ENCODE measurements around the gene COL6A6. TPM values are rescaled to one million over a fixed set of nuclear protein-coding genes. Genes with fewer than 3 reads are reported as not detected.

The COL6A6 gene
- total RNA-seq, 1 experiment from 2014 or later: not detected

GRCh38 chr3:130504701-130505100 is 12.3 kb upstream of the COL6A6 start:
- DNase-seq (ENCODE audit: low read depth, low spot score) (no peak), ATAC-seq (no peak)
- Histone ChIP-seq H3K4me3 (ENCODE audit: low read depth in 2 of 2, low read length in 2 of 2) (no peak overlapping the region), H3K4me1 (ENCODE audit: control insufficient read depth, insufficient read depth, low read length) (no peaks in the 10 kb centered on the region), H3K27ac (ENCODE audit: low read length) (no peak overlapping the region), H3K36me3 (ENCODE audit: control insufficient read depth, insufficient read depth, low read length) (no peaks in the 10 kb centered on the region), H3K27me3 (ENCODE audit: control insufficient read depth, insufficient read depth, low read length) (peaks cover 12% of the 10 kb centered on the region; the same call in 1 of the 2 replicates), H3K9me3 (ENCODE audit: control insufficient read depth, insufficient read depth, low read depth, low read length) (no peaks in the 10 kb centered on the region)
- TF ChIP-seq SIN3A (IDR thresholded peaks at IDR 0.05; ENCODE audit: borderline replicate concordance, insufficient read depth, low read depth, low read length): no peak
- no peak for TF ChIP-seq CTCF (IDR thresholded peaks at IDR 0.05)
- TF ChIP-seq TCF7L2 (IDR thresholded peaks at IDR 0.05; ENCODE audit: low read depth, low read length): no peak
- no peak for TF ChIP-seq POLR2AphosphoS5 (IDR thresholded peaks at IDR 0.05; ENCODE audit: low read depth, low read length)
- no peak for TF ChIP-seq REST (IDR thresholded peaks at IDR 0.05; ENCODE audit: insufficient read depth in 1 of 2, low read depth in 2 of 2, low read length in 1 of 2)
- CTCF ChIA-PET: no interaction called here
- POLR2A ChIA-PET: no interaction called here
- no TSS peak for BruUV-seq (replicated peaks)
- in situ Hi-C loops (cut with HindIII; ENCODE audit: low pct_unique_long_range_greater_than_20kb, low sequenced_read_pairs) (no loop called here), intact Hi-C loops (cut with micrococcal nuclease; ENCODE audit: unreplicated experiment) (no loop called here)

GRCh38 chr3:130506031-130506430 is 10.9 kb upstream of the COL6A6 start:
- H3K27me3 ChIP-seq (ENCODE audit: control insufficient read depth, insufficient read depth, low read length): peaks cover 20% of the 10 kb centered on the region; the same call in 1 of the 2 replicates
- no peaks in the 10 kb centered on the region for H3K9me3 ChIP-seq (ENCODE audit: control insufficient read depth, insufficient read depth, low read depth, low read length)

More at GRCh38 chr3:130506031-130506430, 10.9 kb upstream of the COL6A6 start:
- ATAC-seq: no peak
- Histone ChIP-seq H3K4me3 (ENCODE audit: low read depth in 2 of 2, low read length in 2 of 2) (no peak overlapping the region), H3K36me3 (ENCODE audit: control insufficient read depth, insufficient read depth, low read length) (no peaks in the 10 kb centered on the region), H3K27ac (ENCODE audit: low read length) (no peak overlapping the region), H3K4me1 (ENCODE audit: control insufficient read depth, insufficient read depth, low read length) (no peaks in the 10 kb centered on the region)
- intact Hi-C loops (cut with micrococcal nuclease; ENCODE audit: unreplicated experiment) (no loop called here), in situ Hi-C loops (cut with HindIII; ENCODE audit: low pct_unique_long_range_greater_than_20kb, low sequenced_read_pairs) (no loop called here)
- ChIA-PET POLR2A (no interaction called here), CTCF (no interaction called here)
- no TSS peak for BruUV-seq (replicated peaks)
- TF ChIP-seq CTCF (IDR thresholded peaks at IDR 0.05) (no peak), REST (IDR thresholded peaks at IDR 0.05; ENCODE audit: insufficient read depth in 1 of 2, low read depth in 2 of 2, low read length in 1 of 2) (no peak), SIN3A (IDR thresholded peaks at IDR 0.05; ENCODE audit: borderline replicate concordance, insufficient read depth, low read depth, low read length) (no peak), TCF7L2 (IDR thresholded peaks at IDR 0.05; ENCODE audit: low read depth, low read length) (no peak), POLR2AphosphoS5 (IDR thresholded peaks at IDR 0.05; ENCODE audit: low read depth, low read length) (no peak)
- no peak for DNase-seq (ENCODE audit: low read depth, low spot score)
